Karpas-422 (cell line): ENCODE results near the gene NEU2. TPM values are rescaled to one million over a fixed set of nuclear protein-coding genes. Genes with fewer than 3 reads are reported as not detected.

ENCODE experiments used
- DNase-seq: peaks from one replicate; pipeline ENCODE4 v3.0.0-alpha.2; 2015
- H2AFZ ChIP-seq: fragments of 200-600 bp; sonication (generic); 2 replicates; pipeline ENCODE4 v1.6.1; 2014; ENCODE audit warnings: antibody characterized with exemption, low read length, mixed read lengths
- H3K27ac ChIP-seq: fragments of 200-600 bp; sonication (generic); 2 replicates; pipeline ENCODE4 v1.5.1; 2014; ENCODE audit warnings: mild to moderate bottlenecking, low read length, moderate library complexity
- H3K27me3 ChIP-seq: fragments of 200-600 bp; sonication (generic); 2 replicates; pipeline ENCODE4 v1.6.1; 2014; ENCODE audit warnings: low read length, mixed read lengths
- H3K36me3 ChIP-seq: fragments of 200-600 bp; sonication (generic); 2 replicates; pipeline ENCODE4 v1.6.1; 2014; ENCODE audit warnings: low read length, mixed read lengths; ENCODE audit not compliant: insufficient read depth
- H3K4me1 ChIP-seq: fragments of 200-600 bp; sonication (generic); 2 replicates; pipeline ENCODE4 v1.6.1; 2014; ENCODE audit warnings: mild to moderate bottlenecking, low read length, mixed read lengths
- H3K4me2 ChIP-seq: fragments of 200-600 bp; sonication (generic); 2 replicates; pipeline ENCODE4 v1.6.1; 2014; ENCODE audit warnings: low read length, low read depth, mild to moderate bottlenecking; ENCODE audit not compliant: poor library complexity, severe bottlenecking
- H3K4me3 ChIP-seq: fragments of 200-600 bp; sonication (generic); 2 replicates; pipeline ENCODE4 v1.5.1; 2014; ENCODE audit warnings: mild to moderate bottlenecking, antibody characterized with exemption, low read length, mixed read lengths
- H3K79me2 ChIP-seq: fragments of 200-600 bp; sonication (generic); 2 replicates; pipeline ENCODE4 v1.6.1; 2014; ENCODE audit warnings: mild to moderate bottlenecking, low read length, mixed read lengths
- H3K9ac ChIP-seq: fragments of 200-600 bp; sonication (generic); 2 replicates; pipeline ENCODE4 v1.6.0; 2014; ENCODE audit warnings: low read length
- H3K9me2 ChIP-seq: fragments of 200-600 bp; sonication (generic), shearing (Covaris generic); replicated peaks from 2 replicates; pipeline ENCODE4 v1.6.0; 2014; ENCODE audit warnings: mild to moderate bottlenecking, low read length, moderate library complexity; ENCODE audit not compliant: insufficient read depth
- H3K9me3 ChIP-seq: fragments of 300-700, 200-600 bp; sonication (generic); 2 replicates; pipeline ENCODE4 v1.6.1; 2014; ENCODE audit warnings: low read length, mixed read lengths
- H4K20me1 ChIP-seq: fragments of 200-600 bp; sonication (generic); 2 replicates; pipeline ENCODE4 v1.6.1; 2014; ENCODE audit warnings: mild to moderate bottlenecking, antibody characterized with exemption, low read length, low read depth; ENCODE audit not compliant: insufficient read depth
- total RNA-seq: library from RNA; depleted of rRNA; stranded (reverse); fragments of >200 nt; shearing (Covaris generic); gene quantifications from 2 replicates; pipeline ENCODE4 v1.2.3, GENCODE V29; 2014; ENCODE audit warnings: low replicate concordance; rRNA removed

The NEU2 gene
- total RNA-seq, 1 experiment from 2014 or later: not detected

DNA sequence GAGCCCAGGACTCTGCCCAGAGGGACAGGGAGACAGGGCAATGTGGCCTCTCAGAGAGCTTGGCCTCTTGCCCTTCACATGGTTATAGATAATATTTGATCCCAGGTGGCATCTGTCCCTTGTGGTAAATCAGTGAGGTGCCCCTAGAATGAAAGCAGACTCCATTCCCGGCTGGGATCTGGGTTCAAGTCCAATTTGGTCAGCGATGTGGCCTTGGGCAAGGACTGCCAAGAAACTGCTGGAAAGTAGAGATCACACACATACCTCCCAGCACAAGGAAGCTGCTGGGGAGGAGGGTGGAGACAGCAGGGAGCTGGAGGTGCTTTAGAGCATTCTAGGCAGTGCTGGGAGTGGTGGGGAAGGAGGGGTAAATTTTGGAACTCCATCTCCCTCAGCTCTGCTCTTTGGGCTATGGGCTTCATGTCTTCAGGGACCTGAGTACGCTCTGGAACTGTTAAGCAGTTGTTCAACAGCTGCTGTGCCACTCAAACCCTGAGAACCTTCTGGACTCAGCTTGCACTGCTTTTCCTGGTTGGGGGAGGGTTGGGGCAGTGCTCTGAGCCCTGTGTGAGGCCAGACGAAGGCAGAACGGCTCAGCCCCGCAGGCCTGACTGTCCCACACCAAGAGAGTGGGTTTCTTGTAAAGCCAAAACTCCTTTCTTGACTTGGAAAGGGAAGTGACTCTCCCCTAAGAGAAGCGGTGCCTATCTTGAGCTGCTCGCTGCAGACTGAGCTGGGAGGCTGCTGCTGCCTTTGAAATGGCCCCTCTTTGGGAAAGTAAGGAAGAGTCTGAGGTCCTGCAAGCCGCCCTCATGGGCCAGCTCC, 50.7 kb downstream of the NEU2 start:
- Histone ChIP-seq H2AFZ (no peak overlapping the region), H3K79me2 (peaks cover 51% of the 10 kb centered on the region), H3K4me2 (peak overlapping the region; percentile 97)

DNA sequence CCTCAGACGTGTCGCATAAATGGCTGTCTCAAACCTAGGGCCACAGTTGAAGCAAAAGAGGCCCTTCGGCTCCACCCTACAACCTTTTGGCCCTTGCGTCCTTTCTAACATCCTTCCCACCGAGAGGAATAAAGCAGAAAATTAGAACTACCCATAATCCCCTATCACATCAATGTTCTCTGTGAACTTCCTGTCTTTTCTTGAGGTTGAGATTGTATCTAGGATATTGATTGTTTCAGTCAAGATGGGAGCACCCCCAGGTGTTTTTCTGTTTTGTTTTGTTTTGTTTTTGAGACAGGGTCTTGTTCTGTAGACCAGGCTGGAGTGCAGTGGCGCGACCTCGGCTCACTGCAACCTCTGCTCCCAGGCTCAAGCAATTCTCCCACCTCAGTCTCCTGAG, 51.3 kb downstream of the NEU2 start:
- peak overlapping the region; percentile 100 for H3K27ac ChIP-seq
- no peaks in the 10 kb centered on the region for H3K27me3 ChIP-seq
- no peaks in the 10 kb centered on the region for H3K9me3 ChIP-seq
- peak overlapping the region; percentile 71 for H3K9ac ChIP-seq
- H4K20me1 ChIP-seq: no peaks in the 10 kb centered on the region
- peaks cover 54% of the 10 kb centered on the region for H3K79me2 ChIP-seq
- H3K4me2 ChIP-seq: peak overlapping the region; percentile 97
- DNase-seq: no peak
- peaks cover 30% of the 10 kb centered on the region for H3K36me3 ChIP-seq
- peak overlapping the region; percentile 49 for H3K4me3 ChIP-seq
- H3K4me1 ChIP-seq: peaks cover 99% of the 10 kb centered on the region
- no peaks in the 10 kb centered on the region for H3K9me2 ChIP-seq
- H2AFZ ChIP-seq: no peak overlapping the region

More for the DNA sequence above, 50.7 kb downstream of the NEU2 start:
- H3K4me1 ChIP-seq: peaks cover 97% of the 10 kb centered on the region
- H3K27me3 ChIP-seq: no peaks in the 10 kb centered on the region
- peak overlapping the region; percentile 100 for H3K27ac ChIP-seq
- H3K9me2 ChIP-seq: no peaks in the 10 kb centered on the region
- H4K20me1 ChIP-seq: no peaks in the 10 kb centered on the region
- DNase-seq: no peak
- peak overlapping the region; percentile 49 for H3K4me3 ChIP-seq
- H3K9me3 ChIP-seq: no peaks in the 10 kb centered on the region
- peaks cover 24% of the 10 kb centered on the region for H3K36me3 ChIP-seq
- peak overlapping the region; percentile 71 for H3K9ac ChIP-seq

GRCh38 chr2:233084488-233084887, 52.0 kb downstream of the NEU2 start:
- no peaks in the 10 kb centered on the region for H3K9me3 ChIP-seq
- H3K9ac ChIP-seq: peak overlapping the region; percentile 4; the same call in 1 of the 2 replicates
- no peaks in the 10 kb centered on the region for H3K9me2 ChIP-seq
- H4K20me1 ChIP-seq: no peaks in the 10 kb centered on the region
- no peak for DNase-seq
- H3K36me3 ChIP-seq: peaks cover 37% of the 10 kb centered on the region
- peak overlapping the region; percentile 100 for H3K27ac ChIP-seq
- H3K27me3 ChIP-seq: no peaks in the 10 kb centered on the region
- H2AFZ ChIP-seq: no peak overlapping the region
- H3K4me2 ChIP-seq: peak overlapping the region; percentile 97
- H3K4me3 ChIP-seq: no peak overlapping the region
- peaks cover 99% of the 10 kb centered on the region for H3K4me1 ChIP-seq
- peaks cover 61% of the 10 kb centered on the region for H3K79me2 ChIP-seq

Other genes with a start within 250 kb of the NEU2 start
- gene SNORC, start 162.4 kb upstream of the NEU2 start, total RNA-seq: 1.2 and 1.9 TPM in 2 replicates
- gene NGEF, start 19.4 kb upstream of the NEU2 start, total RNA-seq: not detected in 2 replicates
- gene INPP5D, start 27.7 kb downstream of the NEU2 start, total RNA-seq: 145 and 155 TPM in 2 replicates
- 18.2 and 20.2 TPM in 2 replicates for gene ATG16L1, start 219.0 kb downstream of the NEU2 start, total RNA-seq